ENCODE data around the gene LHCGR.

DNA sequence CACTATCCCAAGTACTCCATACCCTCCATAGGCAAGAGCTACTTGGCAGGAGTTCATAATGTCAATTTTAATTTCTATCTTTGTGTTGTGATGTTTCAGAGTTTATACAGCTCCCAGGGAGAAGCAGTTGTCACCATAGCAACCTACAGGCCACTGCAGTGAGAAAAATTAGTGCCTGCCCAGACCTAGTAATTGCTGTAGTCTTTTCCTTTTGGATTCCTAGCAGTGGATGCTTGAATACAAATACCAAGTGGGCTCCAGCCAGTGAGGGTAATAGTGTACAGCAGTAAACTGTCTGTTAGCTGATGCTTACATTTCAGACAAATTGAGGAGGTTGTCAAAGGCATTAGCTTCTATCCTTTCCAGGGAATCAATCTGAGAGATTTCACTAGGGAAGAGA lies 26.7 kb downstream of the LHCGR start:
- TF ChIP-seq ZNF274 (IDR thresholded peaks at IDR 0.05; ENCODE audit: low read length) = no peak
- no peak for TF ChIP-seq ZNF274 (tag by site-specific recombination; IDR thresholded peaks at IDR 0.05; ENCODE audit: borderline replicate concordance)
- no peak for TF ChIP-seq ZNF292 (tag by site-specific recombination; IDR thresholded peaks at IDR 0.05; ENCODE audit: borderline replicate concordance, low read depth)
- no peak for TF ChIP-seq ZNF747 (tag by site-specific recombination; IDR thresholded peaks at IDR 0.05)
- no peak for TF ChIP-seq TCF7L2 (IDR thresholded peaks at IDR 0.05; ENCODE audit: borderline replicate concordance, low read depth, low read length)
- TF ChIP-seq ZNF324 (tag by site-specific recombination; IDR thresholded peaks at IDR 0.05) = no peak
- no peak for TF ChIP-seq ZNF549 (tag by site-specific recombination; IDR thresholded peaks at IDR 0.05)
- TF ChIP-seq MZF1 (tag by site-specific recombination; IDR thresholded peaks at IDR 0.05; ENCODE audit: borderline replicate concordance) = no peak
- TF ChIP-seq, protein P1, sequence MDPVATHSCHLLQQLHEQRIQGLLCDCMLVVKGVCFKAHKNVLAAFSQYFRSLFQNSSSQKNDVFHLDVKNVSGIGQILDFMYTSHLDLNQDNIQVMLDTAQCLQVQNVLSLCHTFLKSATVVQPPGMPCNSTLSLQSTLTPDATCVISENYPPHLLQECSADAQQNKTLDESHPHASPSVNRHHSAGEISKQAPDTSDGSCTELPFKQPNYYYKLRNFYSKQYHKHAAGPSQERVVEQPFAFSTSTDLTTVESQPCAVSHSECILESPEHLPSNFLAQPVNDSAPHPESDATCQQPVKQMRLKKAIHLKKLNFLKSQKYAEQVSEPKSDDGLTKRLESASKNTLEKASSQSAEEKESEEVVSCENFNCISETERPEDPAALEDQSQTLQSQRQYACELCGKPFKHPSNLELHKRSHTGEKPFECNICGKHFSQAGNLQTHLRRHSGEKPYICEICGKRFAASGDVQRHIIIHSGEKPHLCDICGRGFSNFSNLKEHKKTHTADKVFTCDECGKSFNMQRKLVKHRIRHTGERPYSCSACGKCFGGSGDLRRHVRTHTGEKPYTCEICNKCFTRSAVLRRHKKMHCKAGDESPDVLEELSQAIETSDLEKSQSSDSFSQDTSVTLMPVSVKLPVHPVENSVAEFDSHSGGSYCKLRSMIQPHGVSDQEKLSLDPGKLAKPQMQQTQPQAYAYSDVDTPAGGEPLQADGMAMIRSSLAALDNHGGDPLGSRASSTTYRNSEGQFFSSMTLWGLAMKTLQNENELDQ (tag by site-specific recombination; IDR thresholded peaks at IDR 0.05; ENCODE audit: low read depth) = no peak
- no peak for TF ChIP-seq ZNF155 (tag by site-specific recombination; IDR thresholded peaks at IDR 0.05)
- TF ChIP-seq, protein P2, sequence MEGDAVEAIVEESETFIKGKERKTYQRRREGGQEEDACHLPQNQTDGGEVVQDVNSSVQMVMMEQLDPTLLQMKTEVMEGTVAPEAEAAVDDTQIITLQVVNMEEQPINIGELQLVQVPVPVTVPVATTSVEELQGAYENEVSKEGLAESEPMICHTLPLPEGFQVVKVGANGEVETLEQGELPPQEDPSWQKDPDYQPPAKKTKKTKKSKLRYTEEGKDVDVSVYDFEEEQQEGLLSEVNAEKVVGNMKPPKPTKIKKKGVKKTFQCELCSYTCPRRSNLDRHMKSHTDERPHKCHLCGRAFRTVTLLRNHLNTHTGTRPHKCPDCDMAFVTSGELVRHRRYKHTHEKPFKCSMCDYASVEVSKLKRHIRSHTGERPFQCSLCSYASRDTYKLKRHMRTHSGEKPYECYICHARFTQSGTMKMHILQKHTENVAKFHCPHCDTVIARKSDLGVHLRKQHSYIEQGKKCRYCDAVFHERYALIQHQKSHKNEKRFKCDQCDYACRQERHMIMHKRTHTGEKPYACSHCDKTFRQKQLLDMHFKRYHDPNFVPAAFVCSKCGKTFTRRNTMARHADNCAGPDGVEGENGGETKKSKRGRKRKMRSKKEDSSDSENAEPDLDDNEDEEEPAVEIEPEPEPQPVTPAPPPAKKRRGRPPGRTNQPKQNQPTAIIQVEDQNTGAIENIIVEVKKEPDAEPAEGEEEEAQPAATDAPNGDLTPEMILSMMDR (tag by site-specific recombination; IDR thresholded peaks at IDR 0.05) = no peak
- TF ChIP-seq ZNF529 (tag by site-specific recombination; IDR thresholded peaks at IDR 0.05; ENCODE audit: insufficient replicate concordance) = no peak
- no peak for TF ChIP-seq ZSCAN4 (tag by site-specific recombination; IDR thresholded peaks at IDR 0.05)

All from HEK293 (cell line).